GM20000 (cell line): ENCODE results near the gene NEIL3.

Source experiments
- DNase-seq: peaks from one replicate; pipeline ENCODE4 v3.0.0; 2012; ENCODE audit warnings: low spot score
- TF ChIP-seq, protein P1 (sequence below): IDR thresholded peaks from 2 replicates; pipeline ENCODE4 v1.5.1; 2012; ENCODE audit warnings: mild to moderate bottlenecking, control low read depth; ENCODE audit errors: extremely low read depth, missing control alignments

The NEIL3 gene

GRCh38 chr4:177371461-177371860 is 61.8 kb downstream of the NEIL3 start:
- TF ChIP-seq, protein P1, sequence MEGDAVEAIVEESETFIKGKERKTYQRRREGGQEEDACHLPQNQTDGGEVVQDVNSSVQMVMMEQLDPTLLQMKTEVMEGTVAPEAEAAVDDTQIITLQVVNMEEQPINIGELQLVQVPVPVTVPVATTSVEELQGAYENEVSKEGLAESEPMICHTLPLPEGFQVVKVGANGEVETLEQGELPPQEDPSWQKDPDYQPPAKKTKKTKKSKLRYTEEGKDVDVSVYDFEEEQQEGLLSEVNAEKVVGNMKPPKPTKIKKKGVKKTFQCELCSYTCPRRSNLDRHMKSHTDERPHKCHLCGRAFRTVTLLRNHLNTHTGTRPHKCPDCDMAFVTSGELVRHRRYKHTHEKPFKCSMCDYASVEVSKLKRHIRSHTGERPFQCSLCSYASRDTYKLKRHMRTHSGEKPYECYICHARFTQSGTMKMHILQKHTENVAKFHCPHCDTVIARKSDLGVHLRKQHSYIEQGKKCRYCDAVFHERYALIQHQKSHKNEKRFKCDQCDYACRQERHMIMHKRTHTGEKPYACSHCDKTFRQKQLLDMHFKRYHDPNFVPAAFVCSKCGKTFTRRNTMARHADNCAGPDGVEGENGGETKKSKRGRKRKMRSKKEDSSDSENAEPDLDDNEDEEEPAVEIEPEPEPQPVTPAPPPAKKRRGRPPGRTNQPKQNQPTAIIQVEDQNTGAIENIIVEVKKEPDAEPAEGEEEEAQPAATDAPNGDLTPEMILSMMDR, result no peak
- DNase-seq, result no peak

DNA sequence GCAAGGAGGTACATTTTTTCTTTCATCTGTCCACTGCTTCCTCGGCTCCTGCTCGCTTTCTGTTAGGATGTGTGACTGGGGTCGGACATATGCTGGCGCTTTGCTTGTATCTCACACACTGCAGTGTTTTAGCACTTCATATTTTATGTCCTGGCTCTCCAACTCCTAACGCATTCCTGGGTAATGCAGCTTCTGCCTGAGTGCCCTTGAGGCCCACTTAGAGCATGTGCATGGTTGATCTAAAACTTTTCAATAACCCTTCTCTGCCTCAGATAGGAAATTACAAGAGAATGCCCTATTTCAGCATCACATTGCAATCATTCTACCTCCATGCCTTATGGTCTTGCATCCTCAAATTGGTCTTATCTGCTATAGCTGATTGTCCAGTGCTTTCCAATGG is 65.3 kb downstream of the NEIL3 start:
- TF ChIP-seq, protein P1, result no peak
- no peak for DNase-seq

DNA sequence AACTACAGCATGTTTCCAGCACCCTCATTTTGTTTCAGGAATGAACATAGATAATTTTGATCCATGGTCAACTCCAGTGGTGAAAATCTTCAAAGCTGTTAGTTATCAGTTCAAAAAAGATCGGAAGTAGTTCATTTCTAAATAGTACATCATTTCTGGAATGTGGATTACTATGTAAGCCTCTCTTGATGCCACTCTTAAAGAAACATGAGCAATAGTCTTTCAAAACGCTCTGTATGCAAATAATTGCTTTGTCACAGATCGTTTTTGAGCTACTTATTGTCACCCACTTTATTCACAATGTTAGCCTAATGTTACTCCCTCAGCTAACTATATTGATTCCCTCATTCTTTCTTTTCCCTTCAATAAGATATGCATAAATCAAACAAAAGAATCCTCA is 65.7 kb downstream of the NEIL3 start:
- TF ChIP-seq, protein P1, result no peak
- DNase-seq, result no peak

GRCh38 chr4:177376024-177376423 is 66.3 kb downstream of the NEIL3 start:
- DNase-seq, result no peak
- TF ChIP-seq, protein P1, result no peak

GRCh38 chr4:177380730-177381287 is 71.1 kb downstream of the NEIL3 start:
- TF ChIP-seq, protein P1, result peak; percentile 12
- no peak for DNase-seq

DNA sequence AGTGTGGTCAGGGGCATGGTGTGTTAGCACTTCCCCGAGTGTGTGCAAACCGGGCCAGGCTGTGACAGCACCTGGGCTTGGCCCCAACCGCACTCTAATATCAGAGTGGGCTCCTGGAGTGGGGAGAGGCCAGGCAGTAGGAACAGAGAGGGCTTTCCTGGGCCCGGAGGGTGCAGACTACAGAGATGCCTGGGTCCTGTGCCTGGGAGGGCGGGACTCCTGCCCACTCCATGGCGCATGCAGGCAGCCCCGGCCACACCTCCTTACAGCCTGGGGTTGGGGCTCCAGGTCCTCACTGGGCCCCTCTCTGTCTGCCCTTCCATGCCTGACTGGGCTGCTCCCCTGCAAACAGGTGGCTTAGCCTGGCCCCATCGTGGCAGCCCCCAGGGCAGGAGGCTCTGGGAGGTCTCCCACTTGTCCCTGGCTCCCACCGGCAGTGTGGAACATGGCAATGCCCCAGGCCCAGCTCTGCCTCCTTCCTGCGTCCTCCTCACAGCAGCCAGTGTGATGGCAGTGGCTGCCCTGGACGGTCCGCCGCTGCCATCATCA is 72.2 kb downstream of the NEIL3 start:
- TF ChIP-seq, protein P1, result no peak

GRCh38 chr4:177384856-177385397 is 75.3 kb downstream of the NEIL3 start:
- DNase-seq, result no peak
- TF ChIP-seq, protein P1, result no peak

More for the DNA sequence above, 72.2 kb downstream of the NEIL3 start:
- DNase-seq, result no peak
